GM12892 (cell line): Measurements from ENCODE around the gene XCR1.

Source experiments
- POLR2A ChIP-seq: IDR thresholded peaks from 2 replicates; pipeline ENCODE4 v1.6.1; 2011; ENCODE audit warnings: low read depth, low read length, control low read depth
- TAF1 ChIP-seq: IDR thresholded peaks from 2 replicates; pipeline ENCODE4 v1.6.1; 2011; ENCODE audit warnings: low read depth, mild to moderate bottlenecking, control low read depth, low read length, borderline replicate concordance

- TF ChIP-seq POLR2A = no peak
- no peak for TF ChIP-seq TAF1
Observed at GRCh38 chr3:45968706-45969105, 58.6 kb downstream of the XCR1 start.
